ENCODE measurements around the gene SAG.

DNA sequence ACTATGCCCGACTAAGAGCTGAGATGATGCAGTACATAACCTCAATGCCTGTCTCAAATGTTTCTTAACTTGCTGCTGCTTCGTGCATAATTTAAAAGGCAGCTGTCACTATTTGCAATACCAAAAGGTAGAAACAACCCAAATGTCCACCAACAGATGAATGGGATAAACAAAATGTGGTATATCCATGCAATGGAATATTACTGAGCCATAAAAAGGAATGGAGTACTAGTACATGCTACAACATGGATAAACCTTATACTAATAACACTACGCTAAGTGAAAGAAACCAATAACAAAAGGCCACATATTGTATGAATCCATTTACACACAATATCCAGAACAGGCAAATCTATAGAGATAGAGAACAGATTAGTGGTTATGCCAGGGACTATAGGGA is 33.7 kb downstream of the SAG start:
- TF ChIP-seq CTCF (IDR thresholded peaks at IDR 0.05) (no peak), POLR2A (IDR thresholded peaks at IDR 0.05) (no peak)

Data from lower leg skin (tissue), 3 donors.